Measurements from ENCODE around the gene KCNQ1OT1. TPM values are rescaled to one million over a fixed set of nuclear protein-coding genes. Genes with fewer than 3 reads are reported as not detected.
A peak's percentile ranks its signal among the peaks of the same experiment; 100 is the strongest.

Gene KCNQ1OT1
- total RNA-seq, 4 donors from 2014 or later: 6.3 to 8.0 (median 7.7) TPM

DNA sequence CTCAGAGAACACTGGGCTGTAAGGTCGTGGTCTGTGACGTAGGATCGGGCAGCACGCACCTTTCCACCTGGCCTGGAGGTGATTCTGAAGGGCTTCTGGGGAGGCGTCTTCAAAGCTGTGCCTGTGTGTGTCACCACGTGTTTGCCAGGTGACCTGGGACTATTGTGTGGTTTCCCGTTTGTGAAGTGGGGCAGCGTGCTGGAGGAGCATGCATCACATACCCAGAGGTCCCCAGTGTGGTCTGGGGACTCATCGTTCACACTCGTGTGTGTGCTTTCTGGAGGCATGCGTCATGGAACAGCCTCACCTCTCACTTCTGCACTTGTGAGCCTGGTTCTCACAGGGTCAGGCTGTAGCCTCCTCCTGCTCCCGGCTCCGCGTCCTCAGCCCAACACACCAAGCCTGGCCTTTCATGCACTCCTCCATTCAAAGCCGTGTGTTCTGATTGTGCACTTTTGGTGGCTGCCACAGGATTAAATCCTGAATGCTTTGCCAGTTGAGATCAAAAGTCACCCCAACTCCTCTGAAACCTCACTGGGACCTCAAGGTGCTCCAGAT is 106.3 kb downstream of the KCNQ1OT1 start:
- peaks cover 0 to 13% (median 0%) of the 10 kb centered on the region in 3 donors for H3K36me3 ChIP-seq
- H3K27me3 ChIP-seq: no peaks in the 10 kb centered on the region
- H3K4me3 ChIP-seq: no peak overlapping the region
- H3K27ac ChIP-seq: no peak overlapping the region
- TF ChIP-seq POLR2A (IDR thresholded peaks at IDR 0.05): no peak
- no peak for TF ChIP-seq EP300 (IDR thresholded peaks at IDR 0.05)
- TF ChIP-seq, protein P1, sequence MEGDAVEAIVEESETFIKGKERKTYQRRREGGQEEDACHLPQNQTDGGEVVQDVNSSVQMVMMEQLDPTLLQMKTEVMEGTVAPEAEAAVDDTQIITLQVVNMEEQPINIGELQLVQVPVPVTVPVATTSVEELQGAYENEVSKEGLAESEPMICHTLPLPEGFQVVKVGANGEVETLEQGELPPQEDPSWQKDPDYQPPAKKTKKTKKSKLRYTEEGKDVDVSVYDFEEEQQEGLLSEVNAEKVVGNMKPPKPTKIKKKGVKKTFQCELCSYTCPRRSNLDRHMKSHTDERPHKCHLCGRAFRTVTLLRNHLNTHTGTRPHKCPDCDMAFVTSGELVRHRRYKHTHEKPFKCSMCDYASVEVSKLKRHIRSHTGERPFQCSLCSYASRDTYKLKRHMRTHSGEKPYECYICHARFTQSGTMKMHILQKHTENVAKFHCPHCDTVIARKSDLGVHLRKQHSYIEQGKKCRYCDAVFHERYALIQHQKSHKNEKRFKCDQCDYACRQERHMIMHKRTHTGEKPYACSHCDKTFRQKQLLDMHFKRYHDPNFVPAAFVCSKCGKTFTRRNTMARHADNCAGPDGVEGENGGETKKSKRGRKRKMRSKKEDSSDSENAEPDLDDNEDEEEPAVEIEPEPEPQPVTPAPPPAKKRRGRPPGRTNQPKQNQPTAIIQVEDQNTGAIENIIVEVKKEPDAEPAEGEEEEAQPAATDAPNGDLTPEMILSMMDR (IDR thresholded peaks at IDR 0.05): no peak
- H3K4me1 ChIP-seq: peaks cover 0 to 7% (median 0%) of the 10 kb centered on the region in 4 donors
- 91 to 94% methylated on average over 15 of the region's 15 CpGs for WGBS, 2 donors
- DNase-seq (ENCODE audit: low spot score in 2 of 2): no peak
- peaks cover 0 to 19% (median 2%) of the 10 kb centered on the region in 4 donors for H3K9me3 ChIP-seq

DNA sequence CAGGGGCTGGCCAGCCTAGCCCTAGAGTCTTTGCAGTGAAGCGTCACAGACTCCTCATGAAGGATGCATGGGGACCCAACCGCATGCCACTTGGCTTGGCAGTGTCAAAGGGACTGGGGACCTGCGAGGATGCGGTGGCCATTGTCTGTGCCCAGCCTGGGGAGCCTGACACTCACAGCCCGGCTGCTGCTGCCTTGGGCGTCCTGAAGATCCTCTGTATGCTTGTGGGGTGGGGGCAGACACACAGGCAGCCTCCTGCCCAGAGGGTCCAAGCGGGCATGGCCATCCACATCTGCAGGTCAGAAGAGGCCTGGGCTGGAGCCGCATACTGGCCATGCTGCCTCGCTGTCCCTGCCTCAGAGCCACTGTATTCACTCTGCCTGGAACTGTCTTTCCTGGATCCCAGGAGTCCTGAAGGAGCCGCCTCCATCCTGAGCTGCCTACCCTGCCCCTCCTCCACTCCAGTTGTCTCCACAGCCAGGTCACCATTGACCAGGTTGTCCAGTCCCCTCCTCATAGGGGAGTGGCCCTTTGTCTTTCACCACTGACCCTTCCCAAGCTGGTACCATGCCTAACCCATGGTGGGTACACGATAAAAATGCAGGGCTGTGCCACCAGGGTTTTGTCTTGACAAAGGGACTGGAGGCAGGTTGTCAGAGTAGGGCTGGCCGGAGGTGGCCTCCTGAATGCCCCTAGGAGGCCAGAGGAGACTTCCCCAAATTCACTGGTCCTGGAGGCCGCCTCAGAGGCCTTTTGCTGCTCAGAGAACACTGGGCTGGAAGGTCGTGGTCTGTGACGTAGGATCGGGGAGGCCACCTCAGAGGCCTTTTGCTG is 107.0 kb downstream of the KCNQ1OT1 start:
- no peak overlapping the region for H3K27ac ChIP-seq
- no peaks in the 10 kb centered on the region for H3K27me3 ChIP-seq
- no peak overlapping the region for H3K4me3 ChIP-seq
- H3K4me1 ChIP-seq: peaks cover 0 to 7% (median 0%) of the 10 kb centered on the region in 4 donors
- TF ChIP-seq POLR2A (IDR thresholded peaks at IDR 0.05) (no peak), EP300 (IDR thresholded peaks at IDR 0.05) (no peak)
- TF ChIP-seq, protein P1 (IDR thresholded peaks at IDR 0.05): no peak
- H3K9me3 ChIP-seq: peaks cover 0 to 12% (median 2%) of the 10 kb centered on the region in 4 donors
- 92 to 94% methylated on average over 7 to 10 of the region's 16 CpGs for WGBS, 2 donors
- H3K36me3 ChIP-seq: peaks cover 0 to 13% (median 0%) of the 10 kb centered on the region in 3 donors
- no peak for DNase-seq (ENCODE audit: low spot score in 2 of 2)

DNA sequence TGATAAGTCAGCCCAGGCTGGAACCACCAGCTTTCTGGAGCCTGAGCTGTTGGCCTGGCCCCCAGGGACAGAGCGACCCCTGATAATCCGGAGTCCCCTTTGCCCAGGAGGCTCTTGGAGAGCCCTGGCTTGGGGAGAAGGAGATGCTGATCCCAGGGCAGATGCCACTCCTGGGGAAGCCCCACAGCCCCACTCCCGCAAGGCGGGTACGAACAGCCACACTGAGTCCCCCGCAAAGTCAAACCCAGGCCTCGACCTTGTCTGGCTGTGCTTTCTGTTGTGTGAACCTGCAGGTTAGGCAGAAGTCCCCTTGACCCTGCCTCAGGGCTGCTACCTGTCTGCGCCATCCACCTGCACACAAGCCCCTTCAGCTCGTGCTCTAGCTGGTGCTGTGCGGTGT is 108.0 kb downstream of the KCNQ1OT1 start:
- H3K9me3 ChIP-seq: peaks cover 0 to 5% (median 0%) of the 10 kb centered on the region in 4 donors
- peaks cover 0 to 13% (median 0%) of the 10 kb centered on the region in 3 donors for H3K36me3 ChIP-seq
- TF ChIP-seq EP300 (IDR thresholded peaks at IDR 0.05) (no peak), POLR2A (IDR thresholded peaks at IDR 0.05) (no peak)
- TF ChIP-seq, protein P1 (IDR thresholded peaks at IDR 0.05): no peak
- no peak overlapping the region for H3K27ac ChIP-seq
- DNase-seq (ENCODE audit: low spot score in 2 of 2): no peak
- WGBS, 2 donors: 86 to 98% methylated on average over 4 to 7 of the region's 10 CpGs
- peaks cover 0 to 7% (median 0%) of the 10 kb centered on the region in 4 donors for H3K4me1 ChIP-seq
- no peak overlapping the region for H3K4me3 ChIP-seq
- no peaks in the 10 kb centered on the region for H3K27me3 ChIP-seq

DNA sequence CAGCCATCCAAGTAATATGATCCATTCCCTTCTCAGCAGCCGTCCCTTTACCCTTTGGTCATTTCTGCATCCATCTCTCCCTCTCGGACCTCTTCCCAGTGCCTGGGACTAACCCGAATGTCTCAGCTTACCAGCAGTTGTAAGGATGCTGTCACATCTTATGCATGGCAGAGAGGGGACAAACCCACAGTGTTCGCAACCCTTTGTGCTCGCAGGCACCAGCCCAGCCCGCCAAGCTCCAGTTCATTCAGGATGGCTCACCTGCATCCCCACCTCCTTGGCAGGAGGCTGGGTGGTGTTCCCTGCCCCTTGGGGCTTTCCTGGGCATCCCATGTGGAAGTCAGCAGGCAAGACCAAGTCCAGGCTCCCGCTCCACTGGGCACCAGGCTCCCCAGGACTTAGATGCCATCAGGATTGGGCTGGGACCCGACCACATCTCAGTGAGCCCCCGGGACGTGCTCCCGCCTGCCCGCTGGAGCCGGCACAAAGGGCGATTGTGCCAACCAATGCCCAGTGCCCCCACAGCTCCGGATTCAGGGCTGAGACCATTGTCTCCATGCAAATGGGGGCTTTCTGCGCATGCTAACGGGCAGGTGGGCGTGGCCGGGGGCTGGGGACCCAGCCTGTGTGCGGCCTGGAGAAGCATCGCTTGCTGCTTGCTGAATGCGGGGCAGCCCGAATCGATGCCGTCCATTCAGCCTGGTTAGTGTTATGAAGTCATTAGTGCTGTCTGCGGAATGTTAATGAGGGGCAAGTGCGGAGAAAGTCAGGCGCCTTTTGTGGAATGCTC is 108.6 kb downstream of the KCNQ1OT1 start:
- H3K27ac ChIP-seq: no peak overlapping the region
- peaks cover 0 to 5% (median 0%) of the 10 kb centered on the region in 4 donors for H3K9me3 ChIP-seq
- TF ChIP-seq, protein P1 (IDR thresholded peaks at IDR 0.05): no peak
- no peak for TF ChIP-seq POLR2A (IDR thresholded peaks at IDR 0.05)
- TF ChIP-seq EP300 (IDR thresholded peaks at IDR 0.05): no peak
- 51 to 67% methylated on average over 26 to 27 of the region's 28 CpGs for WGBS, 2 donors
- DNase-seq (ENCODE audit: low spot score in 2 of 2): no peak
- peak overlapping the region in 2 of 4 donors; percentile 5 to 11 for H3K4me3 ChIP-seq
- no peaks in the 10 kb centered on the region for H3K27me3 ChIP-seq
- H3K36me3 ChIP-seq: peaks cover 0 to 13% (median 0%) of the 10 kb centered on the region in 3 donors
- H3K4me1 ChIP-seq: peaks cover 0 to 7% (median 0%) of the 10 kb centered on the region in 4 donors
